Esophagus squamous epithelium (tissue), 5 donors: ENCODE measurements around the gene ARHGAP12. TPM values are rescaled to one million over a fixed set of nuclear protein-coding genes. Genes with fewer than 3 reads are reported as not detected.

ENCODE experiments used
- DNase-seq: peaks from one replicate; lab custom pipeline; 2025; lab: John Stamatoyannopoulos, UW
- H3K27ac ChIP-seq, 4 donors: fragments of 200-600 bp; sonication (generic); one replicate each; pipeline ENCODE4 v1.5.1; 2016 to 2019; ENCODE audit warnings: mild to moderate bottlenecking in 1 of 4
- H3K27me3 ChIP-seq, 4 donors: fragments of 200-600 bp; sonication (generic); 1 replicate in 3 of 4; 2 replicates in 1 of 4; pipeline versions ENCODE4 v1.5.1 to v1.6.0; 2017 to 2021; ENCODE audit warnings: antibody characterized with exemption in 1 of 4
- H3K36me3 ChIP-seq, 3 donors: fragments of 200-600 bp; sonication (generic); one replicate each; pipeline ENCODE4 v1.5.1; 2016 to 2019
- H3K4me1 ChIP-seq, 3 donors: fragments of 200-600 bp; sonication (generic); one replicate each; pipeline ENCODE4 v1.5.1; 2017 to 2019
- H3K4me3 ChIP-seq, 4 donors: fragments of 200-600 bp; sonication (generic); 1 replicate in 3 of 4; 2 replicates in 1 of 4; pipeline ENCODE4 v1.5.1; 2016 to 2019; ENCODE audit warnings: mild to moderate bottlenecking in 2 of 4, moderate library complexity in 1 of 4
- H3K9me3 ChIP-seq, 3 donors: fragments of 200-600 bp; sonication (generic); one replicate each; pipeline ENCODE4 v1.5.1; 2016 to 2019
- POLR2A ChIP-seq, 4 donors: fragments of 450-650 bp; IDR thresholded peaks; one replicate each; pipeline ENCODE4 v1.6.1; 2017; ENCODE audit warnings: antibody characterized with exemption in 4 of 4, mild to moderate bottlenecking in 4 of 4, moderate library complexity in 3 of 4
- WGBS, 2 donors: methylation state at CpG; one replicate each; pipeline ENCODE4 v1.1.5; 2018; 5-methylcytosine and 5-hydroxymethylcytosine counted together
- intact Hi-C: fragments of 100-400 bp; cut with DNase I; formaldehyde crosslinking; loops from one replicate; pipeline ENCODE4 v1.15.0; 2022
- total RNA-seq, 4 donors: library from RNA; depleted of rRNA; stranded (reverse); fragments of >200 nt; gene quantifications; one replicate each; pipeline ENCODE4 v1.1.0, GENCODE V29; 2016
- TF ChIP-seq, protein P1 (sequence below), 6 experiments: fragments of 450-650 bp in 4 of 6; fragments of 200-600 bp in 2 of 6; sonication (generic) in 2 of 6; IDR thresholded peaks; one replicate each; pipeline ENCODE4 v1.5.1; 2016 to 2019; ENCODE audit warnings: antibody characterized with exemption in 6 of 6, mild to moderate bottlenecking in 4 of 6, moderate library complexity in 4 of 6
- donor health status: DM: yes; HTN: yes; CAD: no.

ARHGAP12 gene
- total RNA-seq, 4 donors from 2014 or later: 8.5 to 31.3 (median 16.9) TPM

DNA sequence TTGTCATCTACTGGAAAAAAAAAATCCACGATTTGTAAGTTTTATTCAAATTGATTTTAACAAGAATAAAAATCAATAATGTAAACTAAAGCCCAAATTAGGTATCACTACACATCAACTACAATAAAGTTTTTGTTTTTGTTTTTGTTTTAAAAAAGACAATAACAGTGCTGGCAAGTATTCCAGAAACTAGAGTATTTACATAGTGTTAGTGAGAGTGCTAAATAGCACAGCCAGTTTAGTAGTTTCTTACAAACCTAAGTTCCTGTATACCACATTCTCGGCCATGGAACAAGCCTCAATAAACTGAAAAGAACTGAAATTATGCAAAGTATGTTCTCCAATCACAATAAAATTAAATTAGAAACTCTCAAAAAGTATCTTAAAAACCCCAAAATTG is 8.1 kb downstream of the ARHGAP12 start:
- intact Hi-C loops: no loop called here
- Histone ChIP-seq H3K9me3 (no peaks in the 10 kb centered on the region), H3K27me3 (no peaks in the 10 kb centered on the region), H3K4me3 (no peak overlapping the region), H3K4me1 (peaks cover 0 to 20% (median 0%) of the 10 kb centered on the region in 3 donors), H3K36me3 (no peaks in the 10 kb centered on the region), H3K27ac (no peak overlapping the region)
- WGBS, 2 donors: 79 to 89% methylated on average over 2 of the region's 2 CpGs
- no peak for DNase-seq
- no peak for TF ChIP-seq POLR2A (IDR thresholded peaks at IDR 0.05)
- TF ChIP-seq, protein P1, sequence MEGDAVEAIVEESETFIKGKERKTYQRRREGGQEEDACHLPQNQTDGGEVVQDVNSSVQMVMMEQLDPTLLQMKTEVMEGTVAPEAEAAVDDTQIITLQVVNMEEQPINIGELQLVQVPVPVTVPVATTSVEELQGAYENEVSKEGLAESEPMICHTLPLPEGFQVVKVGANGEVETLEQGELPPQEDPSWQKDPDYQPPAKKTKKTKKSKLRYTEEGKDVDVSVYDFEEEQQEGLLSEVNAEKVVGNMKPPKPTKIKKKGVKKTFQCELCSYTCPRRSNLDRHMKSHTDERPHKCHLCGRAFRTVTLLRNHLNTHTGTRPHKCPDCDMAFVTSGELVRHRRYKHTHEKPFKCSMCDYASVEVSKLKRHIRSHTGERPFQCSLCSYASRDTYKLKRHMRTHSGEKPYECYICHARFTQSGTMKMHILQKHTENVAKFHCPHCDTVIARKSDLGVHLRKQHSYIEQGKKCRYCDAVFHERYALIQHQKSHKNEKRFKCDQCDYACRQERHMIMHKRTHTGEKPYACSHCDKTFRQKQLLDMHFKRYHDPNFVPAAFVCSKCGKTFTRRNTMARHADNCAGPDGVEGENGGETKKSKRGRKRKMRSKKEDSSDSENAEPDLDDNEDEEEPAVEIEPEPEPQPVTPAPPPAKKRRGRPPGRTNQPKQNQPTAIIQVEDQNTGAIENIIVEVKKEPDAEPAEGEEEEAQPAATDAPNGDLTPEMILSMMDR (IDR thresholded peaks at IDR 0.05): no peak

DNA sequence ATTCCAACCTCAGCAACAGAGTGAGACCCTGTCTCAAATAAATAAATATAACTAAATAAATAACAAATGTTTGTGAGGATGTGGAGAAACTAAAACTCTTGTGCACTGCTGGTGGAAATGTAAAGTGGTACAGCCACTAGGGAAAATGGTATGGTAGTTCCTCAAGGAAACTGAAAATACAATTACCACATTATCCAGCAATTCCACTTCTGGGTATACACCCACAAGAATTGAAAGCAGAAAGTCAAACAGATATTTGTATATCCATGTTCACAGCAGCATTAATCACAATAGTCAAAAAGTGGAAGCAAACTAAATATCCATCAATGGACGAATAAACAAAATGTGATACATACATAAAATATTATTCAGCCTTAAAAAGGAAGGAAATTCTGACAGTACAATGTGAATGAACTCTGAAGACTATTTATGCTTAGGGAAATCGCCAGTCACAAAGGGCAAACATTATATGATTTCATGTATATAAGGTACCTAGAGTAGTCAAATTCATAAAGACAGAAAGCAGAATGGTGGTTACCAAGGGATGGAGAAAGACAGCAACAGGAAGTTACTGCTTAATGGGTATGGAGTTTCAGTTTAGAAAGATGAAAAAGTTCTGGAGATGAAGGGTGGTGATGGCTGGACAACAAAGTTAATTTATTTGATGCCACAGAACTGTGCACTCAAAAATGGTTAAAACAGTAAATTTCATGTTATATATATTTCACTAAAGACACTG is 9.8 kb downstream of the ARHGAP12 start:
- Histone ChIP-seq H3K27me3 (no peaks in the 10 kb centered on the region), H3K27ac (no peak overlapping the region), H3K4me3 (no peak overlapping the region), H3K36me3 (no peaks in the 10 kb centered on the region), H3K4me1 (peaks cover 0 to 16% (median 0%) of the 10 kb centered on the region in 3 donors), H3K9me3 (no peaks in the 10 kb centered on the region)
- no peak for DNase-seq
- TF ChIP-seq POLR2A (IDR thresholded peaks at IDR 0.05): no peak
- TF ChIP-seq, protein P1 (IDR thresholded peaks at IDR 0.05): no peak
- intact Hi-C loops: no loop called here
- 68 to 75% methylated on average over 2 of the region's 2 CpGs for WGBS, 2 donors

DNA sequence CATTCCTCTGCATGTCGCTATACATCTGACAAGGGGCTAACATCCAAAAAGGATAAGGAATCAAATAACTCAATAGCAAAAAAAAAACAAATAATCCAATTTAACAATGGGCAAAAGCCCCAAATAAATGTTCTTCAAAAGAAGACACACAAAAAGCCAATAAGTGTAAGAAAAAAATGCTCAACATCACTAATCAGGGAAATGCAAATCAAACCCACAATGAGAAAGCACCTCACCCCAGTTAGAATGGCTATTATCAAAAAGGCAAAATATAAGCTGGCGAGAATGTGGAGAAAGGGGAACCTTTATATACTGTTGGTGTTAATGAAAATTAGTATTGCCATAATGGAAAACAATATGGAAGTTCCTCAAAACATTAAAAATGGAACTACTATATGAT is 14.3 kb downstream of the ARHGAP12 start:
- intact Hi-C loops: no loop called here
- WGBS, 2 donors: 86 to 95% methylated on average over 2 of the region's 2 CpGs
- Histone ChIP-seq H3K4me1 (peaks cover 10 to 29% (median 10%) of the 10 kb centered on the region in 3 donors), H3K36me3 (no peaks in the 10 kb centered on the region), H3K27ac (no peak overlapping the region), H3K4me3 (no peak overlapping the region), H3K9me3 (no peaks in the 10 kb centered on the region), H3K27me3 (no peaks in the 10 kb centered on the region)
- no peak for DNase-seq
- TF ChIP-seq, protein P1 (IDR thresholded peaks at IDR 0.05): no peak
- no peak for TF ChIP-seq POLR2A (IDR thresholded peaks at IDR 0.05)

DNA sequence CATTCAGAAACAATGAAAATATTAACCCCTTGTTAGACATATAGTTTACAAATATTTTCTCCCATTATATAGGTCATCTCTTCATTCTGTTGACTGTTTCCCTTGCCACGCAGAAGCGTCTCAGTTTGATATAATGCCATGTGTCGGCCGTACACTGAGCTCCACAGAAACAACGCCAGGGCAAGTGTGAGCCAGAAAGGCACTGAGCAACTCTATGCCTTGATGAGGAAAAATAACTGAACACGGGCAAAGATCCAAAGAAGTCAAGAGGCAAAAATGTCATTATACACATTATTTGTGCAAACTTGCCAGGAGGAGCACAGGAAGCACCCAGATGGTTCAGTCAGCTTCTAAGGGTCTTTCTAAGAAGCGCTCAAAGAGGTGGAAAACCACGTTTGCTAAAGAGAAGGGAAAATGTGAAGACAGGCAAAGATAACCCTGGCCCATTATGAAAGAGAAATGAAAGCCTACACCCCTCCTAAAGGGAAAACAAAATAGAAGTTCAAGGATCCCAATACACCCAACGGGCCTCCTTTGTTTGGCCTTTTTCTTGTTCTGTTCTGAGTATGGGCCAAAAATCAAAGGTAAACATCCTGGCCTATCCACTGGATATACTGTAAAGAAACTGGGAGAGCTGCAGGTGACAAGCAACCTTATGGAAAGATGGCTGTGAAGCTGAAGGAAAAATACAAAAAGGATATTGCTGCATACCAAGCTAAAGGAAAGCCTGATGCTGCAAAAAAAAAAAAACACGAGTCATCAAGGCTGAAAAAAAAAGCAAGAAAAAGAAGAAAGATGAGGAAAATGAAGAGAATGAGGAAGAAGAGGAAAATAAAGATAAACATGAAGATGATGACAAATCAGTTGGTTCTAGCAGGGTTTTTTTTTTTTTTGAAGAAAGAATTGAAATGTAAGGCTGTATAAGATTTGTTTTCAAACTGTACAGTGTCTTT is 15.5 kb downstream of the ARHGAP12 start:
- no peaks in the 10 kb centered on the region for H3K27me3 ChIP-seq
- H3K36me3 ChIP-seq: peaks cover 0 to 6% (median 0%) of the 10 kb centered on the region in 3 donors
- peaks cover 10 to 29% (median 10%) of the 10 kb centered on the region in 3 donors for H3K4me1 ChIP-seq
- no peak for DNase-seq
- no peaks in the 10 kb centered on the region for H3K9me3 ChIP-seq
- intact Hi-C loops: no loop called here
- H3K4me3 ChIP-seq: peak overlapping the region in 1 of 4 donors; percentile 39
- TF ChIP-seq POLR2A (IDR thresholded peaks at IDR 0.05): no peak
- TF ChIP-seq, protein P1 (IDR thresholded peaks at IDR 0.05): no peak
- H3K27ac ChIP-seq: peak overlapping the region in 2 of 4 donors; percentile 2 to 26
- 25 to 29% methylated on average over 10 of the region's 10 CpGs for WGBS, 2 donors
